ENCODE measurements around the gene SLC9A8.

The SLC9A8 gene

GRCh38 chr20:49913399-49914047, 100.9 kb downstream of the SLC9A8 start:
- no peak for DNase-seq (ENCODE audit: extremely low read depth in 1 of 2, low read depth in 1 of 2)

- DNase-seq (ENCODE audit: extremely low read depth in 1 of 2, low read depth in 1 of 2) = no peak
These were observed 101.9 kb downstream of the SLC9A8 start for GRCh38 chr20:49914310-49915117.

GRCh38 chr20:49915118-49915379, 102.4 kb downstream of the SLC9A8 start:
- DNase-seq (ENCODE audit: extremely low read depth in 1 of 2, low read depth in 1 of 2) = peak in 1 of 2 donors; percentile 22

- DNase-seq (ENCODE audit: extremely low read depth in 1 of 2, low read depth in 1 of 2) = peak; percentile 90 to 93
These were observed 102.9 kb downstream of the SLC9A8 start, which contains the start of gene SPATA2 for GRCh38 chr20:49915380-49916145. Gene SPATA2, minus strand, starts transcription at chr20:49915529. Its CDS starts 7,039 bp downstream, at chr20:49908490.

GRCh38 chr20:49916146-49917002, 103.7 kb downstream of the SLC9A8 start:
- DNase-seq (ENCODE audit: extremely low read depth in 1 of 2, low read depth in 1 of 2) = no peak

GRCh38 chr20:49918446-49918845, 105.8 kb downstream of the SLC9A8 start:
- DNase-seq (ENCODE audit: extremely low read depth in 1 of 2, low read depth in 1 of 2) = no peak

GRCh38 chr20:49919009-49919408, 106.4 kb downstream of the SLC9A8 start:
- DNase-seq (ENCODE audit: extremely low read depth in 1 of 2, low read depth in 1 of 2) = no peak

GRCh38 chr20:49919461-49919860, 106.8 kb downstream of the SLC9A8 start:
- DNase-seq (ENCODE audit: extremely low read depth in 1 of 2, low read depth in 1 of 2) = no peak

GRCh38 chr20:49924247-49924646, 111.6 kb downstream of the SLC9A8 start:
- DNase-seq (ENCODE audit: extremely low read depth in 1 of 2, low read depth in 1 of 2) = no peak

- DNase-seq (ENCODE audit: extremely low read depth in 1 of 2, low read depth in 1 of 2) = no peak
These were observed 113.3 kb downstream of the SLC9A8 start for GRCh38 chr20:49925901-49926454.

- peak; percentile 55 to 65 for DNase-seq (ENCODE audit: extremely low read depth in 1 of 2, low read depth in 1 of 2)
These were observed 115.9 kb downstream of the SLC9A8 start for GRCh38 chr20:49928411-49929141.

GRCh38 chr20:49929142-49929494, 116.5 kb downstream of the SLC9A8 start:
- no peak for DNase-seq (ENCODE audit: extremely low read depth in 1 of 2, low read depth in 1 of 2)

- no peak for DNase-seq (ENCODE audit: extremely low read depth in 1 of 2, low read depth in 1 of 2)
These were observed 123.1 kb downstream of the SLC9A8 start for GRCh38 chr20:49935746-49936152.

- DNase-seq (ENCODE audit: extremely low read depth in 1 of 2, low read depth in 1 of 2) = peak; percentile 71 to 89
These were observed 123.8 kb downstream of the SLC9A8 start, which contains the start of gene RNF114 for GRCh38 chr20:49936153-49937026. Gene RNF114, plus strand, starts transcription at chr20:49936397. Its CDS starts 16 bp downstream, at chr20:49936413.

- no peak for DNase-seq (ENCODE audit: extremely low read depth in 1 of 2, low read depth in 1 of 2)
These were observed 124.7 kb downstream of the SLC9A8 start for GRCh38 chr20:49937027-49937929.

GRCh38 chr20:49938173-49939163, 125.8 kb downstream of the SLC9A8 start:
- no peak for DNase-seq (ENCODE audit: extremely low read depth in 1 of 2, low read depth in 1 of 2)

- DNase-seq (ENCODE audit: extremely low read depth in 1 of 2, low read depth in 1 of 2) = no peak
These were observed 128.8 kb downstream of the SLC9A8 start for GRCh38 chr20:49941456-49941855.
